Body of pancreas (tissue), 4 donors: ENCODE data around the gene RBM20.

Source experiments
- CTCF ChIP-seq, 7 experiments: fragments of 450-650 bp in 4 of 7; fragments of 200-600 bp in 3 of 7; sonication (generic) in 3 of 7; IDR thresholded peaks; one replicate each; pipeline ENCODE4 v1.5.1; 2016 to 2019; ENCODE audit warnings: antibody characterized with exemption in 7 of 7
- POLR2A ChIP-seq, 3 donors: fragments of 450-650 bp; IDR thresholded peaks; one replicate each; pipeline ENCODE4 v1.6.1; 2016; ENCODE audit warnings: antibody characterized with exemption in 3 of 3, mild to moderate bottlenecking in 2 of 3

DNA sequence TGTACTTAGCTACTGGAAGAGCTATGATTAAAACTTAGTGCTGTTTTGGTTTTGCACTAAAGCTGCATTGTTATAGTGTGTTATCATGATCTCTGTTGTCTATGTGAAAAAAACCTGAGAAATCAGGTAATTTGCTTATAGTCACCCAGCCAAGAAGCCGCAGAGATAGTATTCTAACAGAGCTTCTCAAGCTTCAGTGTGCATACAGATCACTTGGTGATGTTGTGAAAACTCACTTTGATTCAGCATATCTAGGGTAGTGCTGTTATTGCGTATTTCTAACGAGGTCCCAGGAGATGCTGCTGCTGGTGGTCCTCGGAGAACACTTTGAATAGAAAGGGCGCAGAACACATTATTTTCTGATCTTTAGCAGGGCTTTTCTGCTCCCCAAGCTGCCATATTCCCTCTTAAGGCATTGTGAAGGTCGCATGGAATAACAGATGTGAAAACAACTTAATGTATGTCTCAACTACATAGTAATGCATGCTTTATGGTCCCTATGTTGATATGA, 159.2 kb downstream of the RBM20 start:
- TF ChIP-seq CTCF (IDR thresholded peaks at IDR 0.05) (no peak), POLR2A (IDR thresholded peaks at IDR 0.05) (no peak)
